Dermis blood vessel endothelial cell (primary cell): Measurements from ENCODE around the gene SLC7A1. TPM values are rescaled to one million over a fixed set of nuclear protein-coding genes. Genes with fewer than 3 reads are reported as not detected.

Experiments used
- DNase-seq: peaks from one replicate; pipeline ENCODE4 v3.0.0; 2010
- total RNA-seq: library from RNA; depleted of rRNA; stranded (reverse); fragments of >200 nt; gene quantifications from 2 replicates; pipeline ENCODE4 v1.2.3, GENCODE V29; 2014

SLC7A1 gene
- total RNA-seq, 1 donor from 2014 or later = 17.7 TPM

DNA sequence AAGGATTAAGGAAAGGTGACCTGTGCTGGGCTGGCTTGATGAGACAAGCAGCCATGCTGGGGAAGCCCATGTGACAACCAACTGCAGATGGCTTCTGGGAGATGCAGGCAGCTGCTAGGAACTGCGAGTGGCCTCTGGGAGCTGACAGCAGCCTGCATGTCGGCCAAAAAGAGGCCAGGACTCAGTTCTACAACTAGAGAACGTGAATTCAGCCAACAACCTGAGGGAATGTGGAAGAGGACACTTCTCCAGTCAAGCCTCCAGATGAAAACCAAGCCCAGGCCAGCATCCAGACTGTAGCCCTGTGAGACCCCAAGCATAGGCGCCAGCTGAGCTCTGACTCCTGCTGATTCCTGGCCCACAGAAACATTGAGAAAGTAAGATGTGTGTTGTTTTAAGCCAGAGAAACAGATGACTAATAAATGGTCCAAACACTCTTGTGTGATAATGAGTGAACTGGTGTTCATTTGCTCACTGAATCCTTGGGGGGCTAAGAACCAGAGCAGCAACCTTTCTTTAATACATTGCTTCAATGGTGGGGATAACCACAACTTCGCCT, 45.0 kb downstream of the SLC7A1 start:
- DNase-seq = no peak

GRCh38 chr13:29548722-29549121, 46.8 kb downstream of the SLC7A1 start:
- DNase-seq = peak; percentile 93

DNA sequence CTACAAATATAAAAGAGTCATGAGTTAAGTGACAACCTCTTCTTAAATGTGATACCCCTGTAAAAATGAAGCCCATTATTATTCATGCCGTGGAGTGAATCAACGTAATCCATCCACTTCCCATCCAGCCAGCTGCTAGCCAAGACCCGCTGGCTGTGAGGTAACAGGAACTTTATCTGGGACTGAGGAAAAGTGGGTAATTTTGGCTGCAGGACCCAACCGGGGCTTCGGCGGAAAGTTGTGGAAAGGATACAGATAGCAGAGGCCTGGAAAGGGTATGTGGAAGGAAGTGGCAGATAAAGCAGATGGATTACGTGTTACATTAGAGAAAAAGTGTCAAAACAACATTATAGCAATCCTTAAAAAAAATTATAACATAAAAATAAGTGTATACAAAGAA, 48.3 kb downstream of the SLC7A1 start:
- peak; percentile 80 for DNase-seq

DNA sequence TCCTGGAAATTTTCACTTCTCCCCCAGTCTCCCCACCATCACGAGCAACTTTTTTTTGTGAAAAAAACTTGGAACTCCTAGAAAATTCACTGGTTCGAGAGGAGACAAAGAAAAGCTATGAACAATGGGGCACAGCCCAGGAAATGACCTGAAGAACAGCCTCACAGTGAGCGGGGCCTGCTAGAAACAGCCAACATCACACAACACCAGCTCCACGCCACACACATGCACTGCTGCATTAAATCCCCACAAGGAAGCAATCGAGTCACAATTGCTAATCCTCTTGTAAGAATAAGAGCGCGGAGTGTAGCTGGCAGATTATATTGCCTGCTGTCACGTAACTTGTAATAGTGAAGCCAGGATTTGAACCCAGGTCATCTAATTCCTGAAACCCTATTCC, 48.8 kb downstream of the SLC7A1 start:
- DNase-seq = peak; percentile 79

- DNase-seq = peak; percentile 42
Measured at GRCh38 chr13:29545988-29546387, 49.5 kb downstream of the SLC7A1 start.

GRCh38 chr13:29543230-29544215, 52.0 kb downstream of the SLC7A1 start:
- DNase-seq = peak; percentile 45

GRCh38 chr13:29542381-29542780, 53.1 kb downstream of the SLC7A1 start:
- no peak for DNase-seq

DNA sequence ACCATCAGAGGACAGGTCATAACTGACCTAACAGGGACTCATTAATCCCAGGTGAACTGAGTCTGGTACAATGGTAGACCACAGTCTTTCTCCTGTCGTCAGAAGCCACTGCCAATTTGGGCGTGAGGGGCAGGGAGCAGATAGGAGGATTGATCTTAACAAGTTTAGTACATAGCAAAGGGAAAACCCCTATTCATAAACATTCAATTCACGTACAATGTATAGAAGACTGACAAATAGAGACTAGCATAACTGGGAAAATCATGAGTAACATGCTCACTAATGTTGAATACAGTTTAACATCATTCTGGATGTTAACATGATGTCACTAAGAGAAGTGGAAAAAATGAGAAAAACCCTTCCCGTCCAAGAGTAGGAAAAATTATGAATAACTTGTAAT, 54.1 kb downstream of the SLC7A1 start:
- no peak for DNase-seq

DNA sequence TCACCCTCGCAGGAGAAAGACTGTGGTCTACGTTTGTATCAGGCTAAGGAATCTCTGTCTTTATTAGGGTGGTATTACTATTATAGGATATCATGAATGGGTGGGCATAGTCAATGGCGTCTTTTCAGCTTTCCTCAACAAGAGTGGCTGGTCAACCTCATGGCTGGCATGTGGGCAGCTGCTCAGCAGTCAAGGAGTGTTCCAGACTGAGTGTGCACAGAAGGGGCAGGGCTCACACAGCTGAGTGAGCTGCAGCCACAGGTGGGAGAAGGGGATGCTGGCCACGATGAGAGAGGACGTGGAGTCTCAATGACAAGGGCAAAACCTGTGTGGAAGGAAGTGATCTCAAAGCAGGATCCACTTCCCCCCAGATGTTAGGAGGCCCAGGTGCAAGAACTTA, 54.7 kb downstream of the SLC7A1 start:
- no peak for DNase-seq

DNA sequence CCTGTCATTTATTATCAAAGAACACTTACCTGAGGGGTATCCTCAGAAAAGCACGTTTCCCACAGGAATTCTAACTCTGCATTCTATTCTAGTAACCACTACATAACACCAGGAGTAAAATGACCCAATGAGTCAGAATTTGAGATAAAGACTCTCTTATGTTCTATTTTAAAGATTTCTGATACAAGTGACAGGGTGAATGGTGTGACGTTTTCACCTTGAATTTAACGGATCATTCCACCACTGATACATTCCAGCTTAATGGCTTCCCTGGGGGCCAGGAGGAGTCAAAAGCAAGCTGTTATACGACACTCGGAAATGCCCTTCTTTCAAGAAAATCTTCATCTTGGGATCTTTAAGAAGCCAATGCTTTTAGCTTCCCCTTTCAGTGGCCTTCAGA, 55.2 kb downstream of the SLC7A1 start:
- no peak for DNase-seq

DNA sequence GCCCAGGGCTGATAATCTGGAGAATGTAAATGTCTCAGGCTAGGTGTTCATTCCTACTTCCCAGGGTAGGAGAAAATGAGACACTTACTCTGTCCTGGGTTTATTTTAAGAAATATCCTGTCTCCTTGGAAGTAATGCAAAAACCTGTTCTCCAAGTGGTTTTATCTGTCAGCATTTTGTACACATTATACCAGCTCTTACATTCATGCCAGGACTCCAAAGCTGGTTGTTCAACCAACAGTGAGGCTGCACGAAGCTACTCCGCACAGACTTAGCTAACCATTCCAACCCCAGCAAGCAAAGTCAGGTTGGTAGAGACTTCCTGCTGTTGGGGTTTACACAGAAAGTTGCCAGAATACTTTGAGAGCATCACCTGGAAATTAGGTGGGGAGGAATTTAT, 55.6 kb downstream of the SLC7A1 start:
- no peak for DNase-seq

GRCh38 chr13:29538652-29539040, 56.8 kb downstream of the SLC7A1 start:
- no peak for DNase-seq

GRCh38 chr13:29537736-29538651, 57.5 kb downstream of the SLC7A1 start:
- peak; percentile 40 for DNase-seq

DNA sequence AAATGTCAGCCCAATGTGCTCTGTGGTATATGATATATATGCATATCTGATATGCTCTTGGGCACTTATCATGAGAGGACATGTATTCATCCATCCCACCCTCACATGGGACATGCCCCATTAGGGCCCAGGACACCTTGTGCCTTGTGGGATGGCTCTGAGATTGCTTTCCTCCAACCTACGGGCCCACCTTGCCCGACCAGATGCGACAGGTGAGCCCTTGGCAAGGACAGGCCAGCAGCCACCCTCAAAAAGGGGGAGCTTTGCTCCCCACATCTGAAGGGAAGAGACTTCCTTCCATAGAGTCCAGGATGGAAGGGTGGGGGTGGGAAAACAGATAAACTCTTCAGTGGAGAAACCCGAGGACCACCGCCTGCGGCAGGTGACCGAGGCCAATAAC, 58.6 kb downstream of the SLC7A1 start:
- DNase-seq = no peak

GRCh38 chr13:29535663-29536655, 59.5 kb downstream of the SLC7A1 start:
- DNase-seq = peak; percentile 50

GRCh38 chr13:29534083-29534482, 61.4 kb downstream of the SLC7A1 start:
- DNase-seq = no peak

GRCh38 chr13:29532821-29533220, 62.7 kb downstream of the SLC7A1 start:
- DNase-seq = no peak

DNA sequence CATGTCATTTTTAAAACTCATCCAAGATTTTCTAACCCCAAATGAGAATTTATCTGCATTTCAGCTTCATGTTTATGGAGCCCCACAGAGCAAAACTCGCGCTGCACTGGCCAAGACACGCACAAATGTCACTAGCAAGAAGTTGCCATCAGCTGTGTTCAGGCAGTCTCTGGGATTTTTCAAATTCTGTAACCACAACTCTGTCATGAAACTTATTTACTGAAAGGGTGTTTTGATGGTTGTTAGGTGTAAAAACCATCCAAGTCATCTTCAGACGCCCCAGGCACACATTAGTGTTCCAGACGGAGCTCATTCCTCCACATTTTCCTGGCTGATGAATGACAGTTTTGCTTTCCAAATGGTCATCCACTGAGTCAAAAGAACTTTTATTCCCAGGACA, 63.4 kb downstream of the SLC7A1 start:
- no peak for DNase-seq

GRCh38 chr13:29530901-29531300, 64.6 kb downstream of the SLC7A1 start:
- no peak for DNase-seq

- no peak for DNase-seq
Measured at GRCh38 chr13:29529754-29530153, 65.7 kb downstream of the SLC7A1 start.

- no peak for DNase-seq
Measured at GRCh38 chr13:29527916-29528315, 67.6 kb downstream of the SLC7A1 start.

GRCh38 chr13:29527511-29527910, 68.0 kb downstream of the SLC7A1 start:
- DNase-seq = no peak
